HG03103 (cell line): Measurements from ENCODE around the gene ZNF219.
"Not testable (repeated sequence)": the region's sequence is repeated elsewhere in the genome, so short reads cannot be mapped to it uniquely, and the experiment has no call there.

Experiments used
- ATAC-seq: cut with Tn5 transposase; IDR thresholded peaks from one replicate; pipeline ENCODE4 v1.9.1; 2021; ENCODE audit warnings: low read depth; ENCODE audit not compliant: unreplicated experiment

ZNF219 gene

DNA sequence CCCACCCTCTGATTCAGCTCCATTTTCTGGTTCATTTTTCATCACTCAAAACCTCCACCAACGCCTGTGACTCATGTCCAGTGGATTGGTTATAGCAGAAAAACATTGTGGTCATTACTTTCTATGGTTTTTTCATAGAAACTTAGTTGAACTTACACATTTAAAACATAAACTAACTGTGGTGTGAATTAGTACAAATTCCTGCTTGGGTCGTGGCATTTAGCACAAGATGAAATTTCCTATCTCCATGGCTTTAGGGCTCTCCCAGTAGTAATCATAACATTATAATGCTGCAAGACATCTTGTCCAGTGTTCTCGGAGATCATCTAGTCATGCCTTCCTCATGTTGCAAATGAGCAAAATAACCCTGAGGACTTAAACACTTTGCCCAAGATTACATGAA is 49.2 kb downstream of the ZNF219 start:
- no peak for ATAC-seq

DNA sequence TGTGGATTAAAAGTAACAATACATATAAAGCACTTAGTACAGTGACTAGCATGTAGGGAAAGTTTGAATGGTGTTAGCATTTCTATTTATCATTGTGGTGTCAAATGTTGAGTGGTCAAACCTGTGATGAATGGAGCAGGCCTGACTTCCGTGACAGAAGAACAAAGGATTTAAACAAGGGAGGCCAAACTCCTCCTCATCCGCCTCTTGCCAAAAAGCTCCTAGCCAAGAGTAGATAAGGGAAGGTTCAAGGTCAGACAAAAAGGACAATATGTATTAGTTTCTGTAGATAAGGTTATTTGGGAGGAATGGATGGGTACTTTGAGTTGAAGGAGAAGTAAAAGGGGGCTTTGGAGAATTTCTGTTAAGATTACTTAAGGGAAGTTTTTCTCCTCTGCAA is 49.8 kb downstream of the ZNF219 start:
- no peak for ATAC-seq

DNA sequence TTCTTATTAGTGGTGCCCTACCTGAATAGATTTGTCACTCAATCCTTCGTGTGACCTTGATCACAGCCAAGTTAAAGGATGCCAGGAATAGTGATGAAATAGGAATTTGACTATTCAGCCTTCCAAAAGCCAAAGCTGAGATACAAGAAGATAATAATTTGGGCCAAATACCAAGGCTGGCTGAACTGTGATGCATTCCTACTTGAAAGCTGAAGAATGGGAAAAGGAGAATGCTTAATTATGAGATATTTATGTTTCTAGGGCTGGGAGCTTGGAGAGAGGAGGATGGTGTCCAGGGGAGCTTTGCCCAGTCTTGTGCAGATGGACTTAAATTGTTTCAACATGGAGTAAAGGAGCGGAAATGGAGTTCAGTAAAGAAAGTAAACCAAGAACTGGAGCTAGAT is 51.1 kb downstream of the ZNF219 start:
- no peak for ATAC-seq

DNA sequence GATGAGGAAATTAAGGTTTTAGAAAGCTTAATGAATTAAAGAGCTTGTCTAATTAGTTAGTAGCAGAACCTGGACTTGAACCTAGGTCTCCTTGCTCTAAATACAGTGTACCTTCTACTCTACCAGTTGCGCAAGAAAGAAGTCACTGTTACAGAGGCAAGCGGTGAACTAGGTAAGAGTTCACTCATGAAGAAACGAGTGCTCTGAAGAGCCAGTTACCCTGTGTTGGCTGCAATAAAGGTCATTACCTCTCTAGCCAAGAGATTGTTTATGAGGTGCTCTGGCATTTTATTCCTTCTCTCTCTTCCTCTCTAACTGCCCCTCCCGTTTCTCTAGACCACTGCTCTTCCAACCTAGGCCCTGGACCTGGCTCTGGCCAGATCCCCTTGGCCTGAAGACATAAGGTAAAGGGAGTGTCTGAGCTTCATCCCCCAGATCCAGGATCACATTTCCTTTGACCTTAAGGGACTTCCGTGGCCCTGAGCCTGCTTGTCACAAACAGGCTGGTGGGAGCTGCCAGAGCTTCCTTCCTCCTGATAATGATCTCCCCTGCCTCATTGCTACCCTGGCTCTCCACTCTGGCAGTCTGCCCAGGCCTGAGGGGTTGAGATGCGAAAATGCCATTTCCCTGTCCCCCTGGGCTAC is 54.4 kb downstream of the ZNF219 start:
- ATAC-seq = no peak

DNA sequence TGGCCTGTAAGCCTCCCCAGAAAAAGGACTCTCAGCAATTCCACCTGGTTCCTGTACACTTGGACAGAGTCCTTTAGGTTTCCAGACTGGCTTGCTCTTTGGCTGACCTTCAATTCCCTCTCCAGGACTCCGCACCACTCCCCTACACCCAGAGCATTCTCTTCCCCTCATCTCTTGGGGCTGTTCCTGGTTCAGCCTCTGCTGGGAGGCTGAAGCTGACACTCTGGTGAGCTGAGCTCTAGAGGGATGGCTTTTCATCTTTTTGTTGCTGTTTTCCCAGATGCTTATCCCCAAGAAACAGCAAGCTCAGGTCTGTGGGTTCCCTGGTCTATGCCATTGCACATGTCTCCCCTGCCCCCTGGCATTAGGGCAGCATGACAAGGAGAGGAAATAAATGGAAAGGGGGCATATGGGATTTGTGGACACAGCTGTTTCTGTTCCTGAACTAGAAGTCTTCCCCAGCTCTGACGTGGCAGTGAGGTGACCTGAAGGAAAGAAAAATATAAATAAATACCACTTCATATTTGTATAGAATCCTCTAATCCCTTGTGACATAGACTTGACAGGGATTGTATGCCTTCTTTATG is 55.0 kb downstream of the ZNF219 start:
- no peak for ATAC-seq

DNA sequence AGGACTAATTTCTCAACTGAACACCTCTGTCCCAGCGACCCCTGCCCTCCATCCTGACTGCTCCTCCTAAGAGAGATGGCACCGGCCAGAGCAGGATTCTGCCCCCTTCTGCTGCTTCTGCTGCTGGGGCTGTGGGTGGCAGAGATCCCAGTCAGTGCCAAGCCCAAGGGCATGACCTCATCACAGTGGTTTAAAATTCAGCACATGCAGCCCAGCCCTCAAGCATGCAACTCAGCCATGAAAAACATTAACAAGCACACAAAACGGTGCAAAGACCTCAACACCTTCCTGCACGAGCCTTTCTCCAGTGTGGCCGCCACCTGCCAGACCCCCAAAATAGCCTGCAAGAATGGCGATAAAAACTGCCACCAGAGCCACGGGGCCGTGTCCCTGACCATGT is 55.5 kb downstream of the ZNF219 start:
- ATAC-seq = no peak

DNA sequence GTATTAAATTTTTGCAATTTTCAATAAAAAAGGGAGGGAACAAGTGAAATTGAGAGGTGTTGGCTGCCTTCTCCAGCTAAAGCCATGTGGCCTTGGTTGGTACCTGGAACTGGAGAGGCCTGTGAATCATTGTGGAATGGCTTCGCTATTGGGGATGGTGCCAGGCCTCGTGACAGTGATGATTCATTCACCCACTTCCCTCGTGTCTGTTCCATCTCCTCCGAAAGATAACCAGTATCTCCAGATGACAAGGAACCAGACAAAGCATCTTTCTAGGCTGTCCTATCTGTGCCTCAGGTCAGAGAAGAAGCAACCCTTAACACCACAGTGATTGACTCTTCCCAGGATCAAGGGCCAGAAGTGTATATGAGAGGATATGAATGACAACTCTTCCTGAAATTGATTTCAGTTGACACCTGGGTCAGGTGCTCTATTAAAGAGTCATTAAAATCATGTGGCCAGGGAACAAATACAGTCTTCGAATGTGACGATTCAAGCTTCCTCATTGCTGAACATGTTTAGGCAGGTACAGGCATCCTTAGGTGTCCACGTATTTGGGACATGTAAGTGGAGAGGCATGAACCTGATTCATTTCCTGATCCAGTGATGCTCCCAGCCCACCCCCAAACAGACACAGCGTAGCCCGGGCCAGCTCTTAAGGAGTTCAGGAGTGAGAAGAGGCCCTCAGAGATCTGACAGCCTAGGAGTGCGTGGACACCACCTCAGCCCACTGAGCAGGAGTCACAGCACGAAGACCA is 56.6 kb downstream of the ZNF219 start, which contains the start of gene RNASE7:
TSS of gene RNASE7 (plus strand) at position 687 of the 758 bp plus-strand sequence. CDS start 631 bp downstream, outside the sequence.
- ATAC-seq = no peak

DNA sequence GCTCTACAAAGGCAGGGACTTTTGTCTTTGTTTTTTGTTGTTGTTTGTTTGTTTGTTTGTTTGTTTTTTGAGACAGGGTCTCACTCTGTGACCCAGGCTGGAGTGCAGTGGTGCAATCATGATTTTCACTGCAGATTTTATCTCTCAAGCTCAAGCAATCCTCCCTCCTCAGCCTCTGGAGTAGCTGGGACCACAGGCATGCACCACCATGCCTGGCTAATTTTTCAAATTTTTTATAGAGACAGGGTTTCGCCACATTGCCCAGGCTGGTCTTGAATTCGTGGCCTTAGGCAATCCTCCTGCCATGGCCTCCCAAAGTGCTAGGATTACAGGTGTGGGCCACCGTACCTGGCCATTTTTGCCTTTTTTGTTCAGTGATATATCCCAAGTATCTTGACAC is 57.5 kb downstream of the ZNF219 start:
- not testable (repeated sequence) for ATAC-seq

DNA sequence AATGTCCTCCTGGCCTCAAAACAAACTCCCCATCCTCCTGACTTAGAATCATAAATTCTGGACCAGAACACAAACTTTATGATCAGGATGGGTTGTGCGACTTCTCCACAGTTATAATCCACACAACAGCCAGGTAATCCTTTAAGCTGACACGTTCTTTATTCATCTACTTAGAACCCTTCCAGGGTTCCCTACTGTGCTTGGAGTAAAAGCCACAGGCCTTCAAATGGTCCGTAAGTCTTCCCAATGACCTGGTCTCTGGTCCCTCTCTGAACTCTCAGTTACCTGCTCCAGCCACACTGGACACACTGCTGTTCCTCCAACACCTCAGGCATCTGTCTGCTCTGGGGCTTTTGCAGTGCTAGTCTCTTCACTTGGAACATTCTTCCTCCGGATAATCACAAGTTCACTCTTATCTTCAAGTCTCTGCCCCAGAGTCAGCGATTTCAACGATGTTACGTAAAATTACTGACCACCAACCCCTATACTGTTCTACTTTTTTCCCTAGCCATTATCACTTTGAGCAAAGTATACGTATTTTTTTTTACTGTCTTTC is 58.0 kb downstream of the ZNF219 start:
- ATAC-seq = no peak
